GM06990 (cell line): ENCODE data around the gene ACTR8.
A peak's percentile ranks its signal among the peaks of the same experiment; 100 is the strongest.

Experiments
- DNase-seq: peaks from one replicate; pipeline ENCODE4 v3.0.0-alpha.2; 2011; ENCODE audit not compliant: insufficient read length; ENCODE audit errors: extremely low read depth
- H3K27me3 ChIP-seq: replicated peaks from 2 replicates; pipeline ENCODE4 v1.6.0; 2011; ENCODE audit warnings: low read length; ENCODE audit not compliant: control insufficient read depth, insufficient read depth
- H3K36me3 ChIP-seq: 2 replicates; pipeline ENCODE4 v1.5.1; 2011; ENCODE audit warnings: low read length; ENCODE audit not compliant: control insufficient read depth, insufficient read depth
- H3K4me3 ChIP-seq: replicated peaks from 2 replicates; pipeline ENCODE4 v1.5.1; 2011; ENCODE audit warnings: low read depth, mild to moderate bottlenecking, control low read depth, low read length
- CTCF ChIP-seq: IDR thresholded peaks from 2 replicates; pipeline ENCODE4 v1.5.1; 2011; ENCODE audit warnings: low read length, control low read depth, mild to moderate bottlenecking, inconsistent platforms; ENCODE audit not compliant: insufficient read depth, poor library complexity, severe bottlenecking

The ACTR8 gene

GRCh38 chr3:53902711-53903110 is 20.8 kb upstream of the ACTR8 start:
- Histone ChIP-seq H3K4me3 (no peak overlapping the region), H3K36me3 (no peaks in the 10 kb centered on the region), H3K27me3 (no peaks in the 10 kb centered on the region)
- no peak for TF ChIP-seq CTCF
- DNase-seq, result no peak

GRCh38 chr3:53902067-53902466 is 20.1 kb upstream of the ACTR8 start:
- TF ChIP-seq CTCF, result no peak
- no peak overlapping the region for H3K4me3 ChIP-seq
- H3K27me3 ChIP-seq, result no peaks in the 10 kb centered on the region
- no peaks in the 10 kb centered on the region for H3K36me3 ChIP-seq
- no peak for DNase-seq

DNA sequence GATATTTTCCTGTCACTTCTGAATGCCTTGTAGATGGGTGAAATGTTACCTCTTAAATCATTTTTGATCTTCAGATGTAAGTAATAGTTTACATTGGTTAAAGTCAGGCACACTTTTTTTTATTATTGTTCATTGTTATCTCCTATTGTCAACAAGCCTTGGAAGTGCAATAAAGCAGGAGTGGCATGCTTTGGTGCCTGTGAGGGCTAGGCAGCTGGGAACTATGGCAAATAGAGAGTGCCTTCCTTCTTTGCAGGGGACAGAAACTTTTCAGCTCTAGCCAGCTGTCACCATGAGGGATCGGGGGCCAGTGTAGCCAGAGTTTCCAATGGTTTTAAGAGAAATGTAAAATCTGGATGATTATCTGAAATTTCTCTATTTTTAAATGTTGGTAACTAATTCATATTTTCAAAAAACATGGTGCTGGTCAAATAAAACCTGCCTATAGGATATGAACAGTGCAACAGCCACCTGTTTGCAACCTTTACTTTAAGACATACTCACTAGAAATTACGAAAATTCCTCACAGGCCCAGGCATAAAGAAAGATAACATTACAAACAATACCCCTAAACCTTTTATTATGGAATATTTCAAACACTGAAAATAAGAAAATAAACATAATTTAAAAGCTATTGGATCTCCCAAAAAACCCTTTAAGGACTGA is 18.8 kb upstream of the ACTR8 start:
- TF ChIP-seq CTCF, result no peak
- no peaks in the 10 kb centered on the region for H3K36me3 ChIP-seq
- DNase-seq, result no peak

GRCh38 chr3:53899750-53900149 is 17.8 kb upstream of the ACTR8 start:
- H3K36me3 ChIP-seq, result no peaks in the 10 kb centered on the region
- H3K4me3 ChIP-seq, result no peak overlapping the region
- H3K27me3 ChIP-seq, result no peaks in the 10 kb centered on the region
- DNase-seq, result no peak
- TF ChIP-seq CTCF, result no peak

More for the DNA sequence above, 18.8 kb upstream of the ACTR8 start:
- Histone ChIP-seq H3K27me3 (no peaks in the 10 kb centered on the region), H3K4me3 (no peak overlapping the region)

DNA sequence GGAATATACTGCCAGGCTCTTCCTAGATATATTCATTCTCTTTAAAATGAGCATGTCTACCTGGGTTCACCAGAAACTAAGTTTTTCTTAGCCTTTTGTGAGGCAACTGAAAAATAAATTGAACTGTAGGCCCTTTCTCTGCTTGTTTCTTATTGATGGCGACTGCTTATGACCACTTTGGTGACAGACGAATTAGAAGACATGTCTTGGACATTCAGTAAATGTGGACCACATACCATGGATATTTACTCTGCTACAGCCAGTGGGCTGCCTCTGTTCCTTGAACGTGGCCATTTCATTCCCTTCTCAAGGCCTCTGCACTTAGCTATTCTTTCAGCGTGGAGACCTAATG is 10.3 kb upstream of the ACTR8 start:
- Histone ChIP-seq H3K36me3 (no peaks in the 10 kb centered on the region), H3K4me3 (peak overlapping the region; percentile 58), H3K27me3 (no peaks in the 10 kb centered on the region)
- DNase-seq, result no peak
- no peak for TF ChIP-seq CTCF

GRCh38 chr3:53891497-53892285 is 9.7 kb upstream of the ACTR8 start, which contains the start of gene SELENOK:
Gene SELENOK (minus strand): TSS chr3:53891859.
- Histone ChIP-seq H3K27me3 (no peaks in the 10 kb centered on the region), H3K4me3 (peak within 1 kb of the TSS; percentile 97), H3K36me3 (no peaks in the 10 kb centered on the region)
- DNase-seq, result peak; percentile 94
- no peak for TF ChIP-seq CTCF
